ENCODE results near the gene PLCB4.

PLCB4 gene

GRCh38 chr20:9507544-9508239 lies 438.8 kb downstream of the PLCB4 start:
- TF ChIP-seq REST (IDR thresholded peaks at IDR 0.05; ENCODE audit: insufficient read depth in 1 of 2, low read depth in 2 of 2, low read length in 2 of 2), result no peak
- no peak for TF ChIP-seq SIN3A (IDR thresholded peaks at IDR 0.05; ENCODE audit: borderline replicate concordance, insufficient read depth, low read length)
- TF ChIP-seq FOXP2 (optimal IDR thresholded peaks at IDR 0.05; ENCODE audit: borderline replicate concordance, extremely low read depth, extremely low read length, insufficient read depth), result no peak
- TF ChIP-seq POLR2AphosphoS5 (IDR thresholded peaks at IDR 0.05; ENCODE audit: low read depth, low read length), result no peak
- TF ChIP-seq TAF1 (IDR thresholded peaks at IDR 0.05; ENCODE audit: borderline replicate concordance, insufficient read depth, low read length), result no peak

- TF ChIP-seq POLR2AphosphoS5 (IDR thresholded peaks at IDR 0.05; ENCODE audit: low read depth, low read length) (no peak), REST (IDR thresholded peaks at IDR 0.05; ENCODE audit: insufficient read depth in 1 of 2, low read depth in 2 of 2, low read length in 2 of 2) (no peak)
These were observed 439.4 kb downstream of the PLCB4 start for GRCh38 chr20:9508240-9508661.

- TF ChIP-seq TAF1 (IDR thresholded peaks at IDR 0.05; ENCODE audit: borderline replicate concordance, insufficient read depth, low read length) (no peak), SIN3A (IDR thresholded peaks at IDR 0.05; ENCODE audit: borderline replicate concordance, insufficient read depth, low read length) (no peak), FOXP2 (optimal IDR thresholded peaks at IDR 0.05; ENCODE audit: borderline replicate concordance, extremely low read depth, extremely low read length, insufficient read depth) (no peak), POLR2AphosphoS5 (IDR thresholded peaks at IDR 0.05; ENCODE audit: low read depth, low read length) (no peak), REST (IDR thresholded peaks at IDR 0.05; ENCODE audit: insufficient read depth in 1 of 2, low read depth in 2 of 2, low read length in 2 of 2) (no peak)
These were observed 439.9 kb downstream of the PLCB4 start for GRCh38 chr20:9508696-9509178.

DNA sequence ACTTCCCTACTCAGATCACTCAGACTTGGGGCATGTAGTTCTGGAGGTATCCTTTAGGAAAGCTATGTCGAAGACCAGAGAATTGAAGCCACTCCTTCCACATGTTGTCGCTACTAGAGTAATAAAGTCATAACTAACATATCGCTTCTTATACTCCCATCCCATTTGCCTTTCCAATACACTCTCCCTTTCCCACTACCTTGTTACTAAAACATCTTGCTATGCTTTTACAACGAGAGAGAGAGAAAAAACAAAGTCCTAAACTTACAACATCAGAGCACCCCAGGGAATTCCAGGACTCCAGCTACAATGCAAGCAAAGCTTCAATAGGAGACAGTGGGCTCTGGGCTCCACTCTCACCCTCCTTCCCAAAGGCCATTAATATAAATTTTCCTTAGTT lies 440.4 kb downstream of the PLCB4 start:
- no peak for TF ChIP-seq POLR2AphosphoS5 (IDR thresholded peaks at IDR 0.05; ENCODE audit: low read depth, low read length)
- TF ChIP-seq FOXP2 (optimal IDR thresholded peaks at IDR 0.05; ENCODE audit: borderline replicate concordance, extremely low read depth, extremely low read length, insufficient read depth), result no peak
- no peak for TF ChIP-seq REST (IDR thresholded peaks at IDR 0.05; ENCODE audit: insufficient read depth in 1 of 2, low read depth in 2 of 2, low read length in 2 of 2)
- no peak for TF ChIP-seq SIN3A (IDR thresholded peaks at IDR 0.05; ENCODE audit: borderline replicate concordance, insufficient read depth, low read length)
- TF ChIP-seq TAF1 (IDR thresholded peaks at IDR 0.05; ENCODE audit: borderline replicate concordance, insufficient read depth, low read length), result no peak

- TF ChIP-seq REST (IDR thresholded peaks at IDR 0.05; ENCODE audit: insufficient read depth in 1 of 2, low read depth in 2 of 2, low read length in 2 of 2) (no peak), POLR2AphosphoS5 (IDR thresholded peaks at IDR 0.05; ENCODE audit: low read depth, low read length) (no peak)
These were observed 442.0 kb downstream of the PLCB4 start for GRCh38 chr20:9510911-9511310.

All from PFSK-1 (cell line).